Sigmoid colon (tissue), 4 donors: Measurements from ENCODE around the gene GALNT14.

Experiments
- POLR2A ChIP-seq, 2 donors: fragments of 450-650 bp; IDR thresholded peaks; one replicate each; pipeline ENCODE4 v1.6.1; 2016; ENCODE audit warnings: antibody characterized with exemption in 2 of 2, mild to moderate bottlenecking in 2 of 2, moderate library complexity in 2 of 2
- POLR2AphosphoS5 ChIP-seq, 4 donors: sonication (generic); formaldehyde crosslinking; IDR thresholded peaks; one replicate each; pipeline ENCODE4 v1.6.1; 2017; ENCODE audit warnings: antibody characterized with exemption in 4 of 4
- TF ChIP-seq, protein P1 (sequence below), 4 experiments: fragments of 450-650 bp in 3 of 4; fragments of 200-600 bp in 1 of 4; IDR thresholded peaks; one replicate each; pipeline ENCODE4 v1.5.1; 2016 to 2019; ENCODE audit warnings: antibody characterized with exemption in 4 of 4, mild to moderate bottlenecking in 3 of 4, moderate library complexity in 2 of 4

DNA sequence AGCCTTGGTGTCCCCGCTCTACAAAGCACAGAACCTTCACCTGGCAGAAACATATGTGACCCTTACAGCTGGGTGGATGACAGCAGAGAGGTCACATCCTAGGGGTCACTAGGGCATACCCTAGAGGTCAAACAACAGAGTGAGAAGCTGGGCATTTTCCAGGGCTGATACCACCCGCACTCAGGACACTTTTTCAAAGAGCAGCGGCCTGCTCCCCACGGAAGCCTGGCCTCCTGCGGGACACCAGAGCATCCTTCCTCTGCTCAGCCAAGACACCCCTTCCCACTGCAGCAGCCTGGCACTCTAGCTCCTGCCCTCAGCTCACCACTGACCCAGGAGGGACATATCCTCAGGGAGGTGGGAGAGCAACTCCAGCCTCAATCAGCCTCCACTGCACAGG lies 86.0 kb downstream of the GALNT14 start:
- TF ChIP-seq, protein P1, sequence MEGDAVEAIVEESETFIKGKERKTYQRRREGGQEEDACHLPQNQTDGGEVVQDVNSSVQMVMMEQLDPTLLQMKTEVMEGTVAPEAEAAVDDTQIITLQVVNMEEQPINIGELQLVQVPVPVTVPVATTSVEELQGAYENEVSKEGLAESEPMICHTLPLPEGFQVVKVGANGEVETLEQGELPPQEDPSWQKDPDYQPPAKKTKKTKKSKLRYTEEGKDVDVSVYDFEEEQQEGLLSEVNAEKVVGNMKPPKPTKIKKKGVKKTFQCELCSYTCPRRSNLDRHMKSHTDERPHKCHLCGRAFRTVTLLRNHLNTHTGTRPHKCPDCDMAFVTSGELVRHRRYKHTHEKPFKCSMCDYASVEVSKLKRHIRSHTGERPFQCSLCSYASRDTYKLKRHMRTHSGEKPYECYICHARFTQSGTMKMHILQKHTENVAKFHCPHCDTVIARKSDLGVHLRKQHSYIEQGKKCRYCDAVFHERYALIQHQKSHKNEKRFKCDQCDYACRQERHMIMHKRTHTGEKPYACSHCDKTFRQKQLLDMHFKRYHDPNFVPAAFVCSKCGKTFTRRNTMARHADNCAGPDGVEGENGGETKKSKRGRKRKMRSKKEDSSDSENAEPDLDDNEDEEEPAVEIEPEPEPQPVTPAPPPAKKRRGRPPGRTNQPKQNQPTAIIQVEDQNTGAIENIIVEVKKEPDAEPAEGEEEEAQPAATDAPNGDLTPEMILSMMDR (IDR thresholded peaks at IDR 0.05) = no peak
- TF ChIP-seq POLR2AphosphoS5 (IDR thresholded peaks at IDR 0.05) (no peak), POLR2A (IDR thresholded peaks at IDR 0.05) (no peak)
